Panc1 (cell line): ENCODE measurements around the gene ZNF19. TPM values are rescaled to one million over a fixed set of nuclear protein-coding genes. Genes with fewer than 3 reads are reported as not detected.

Experiments used
- ATAC-seq: fragments of 200-7000 bp; cut with Tn5 transposase; 2 replicates; pipeline ENCODE4 v1.9.1; 2020; ENCODE audit warnings: mild to moderate bottlenecking, moderate library complexity
- BruUV-seq: library from RNA; stranded (reverse); fragments of 400-500 nt; replicated peaks from 2 replicates; lab custom pipeline; 2021; lab: Mats Ljungman, UMichigan
- CTCF ChIA-PET: fragments of 300-600 bp; sonication (Branson Sonifier 250); formaldehyde crosslinking; loops from one replicate; lab custom pipeline; 2022; ENCODE audit warnings: antibody characterized with exemption; lab: Charles Lee
- POLR2A ChIA-PET: fragments of 300-600 bp; sonication (Branson Sonifier 250); formaldehyde crosslinking; loops from one replicate; lab custom pipeline; 2022; ENCODE audit warnings: antibody characterized with exemption; lab: Charles Lee
- DNase-seq: peaks from one replicate; pipeline ENCODE4 v3.0.0-alpha.2; 2010; ENCODE audit warnings: low read depth, low spot score
- H3K27ac ChIP-seq: 2 replicates; pipeline ENCODE4 v1.5.1; 2011; ENCODE audit warnings: mild to moderate bottlenecking, low read length, inconsistent platforms
- H3K27me3 ChIP-seq: fragments of 200-500 bp; sonication (Bioruptor generic); 2 replicates; pipeline ENCODE4 v1.6.0; 2014; ENCODE audit warnings: low read length, inconsistent platforms; ENCODE audit not compliant: control insufficient read depth, insufficient read depth
- H3K36me3 ChIP-seq: fragments of 200-500 bp; sonication (Bioruptor generic); 2 replicates; pipeline ENCODE4 v1.5.1; 2014; ENCODE audit warnings: inconsistent platforms, mild to moderate bottlenecking, low read length, moderate library complexity; ENCODE audit not compliant: control insufficient read depth, insufficient read depth
- H3K4me1 ChIP-seq: 2 replicates; pipeline ENCODE4 v1.5.1; 2011; ENCODE audit warnings: inconsistent platforms, mild to moderate bottlenecking, low read length, moderate library complexity; ENCODE audit not compliant: control insufficient read depth, insufficient read depth
- H3K4me3 ChIP-seq, 2 experiments: 2 replicates each; pipeline ENCODE4 v1.5.1; 2011 to 2012; ENCODE audit warnings: low read depth in 2 of 2, low read length in 2 of 2, mild to moderate bottlenecking in 2 of 2, inconsistent platforms in 1 of 2, moderate library complexity in 1 of 2
- H3K9me3 ChIP-seq: fragments of 200-500 bp; sonication (Bioruptor generic); 2 replicates; pipeline ENCODE4 v1.5.1; 2014; ENCODE audit warnings: low read depth, mild to moderate bottlenecking, inconsistent platforms, low read length, moderate library complexity; ENCODE audit not compliant: control insufficient read depth, insufficient read depth
- POLR2AphosphoS5 ChIP-seq: IDR thresholded peaks from 2 replicates; pipeline ENCODE4 v1.6.1; 2012; ENCODE audit warnings: mild to moderate bottlenecking, low read depth, low read length, moderate library complexity
- SIN3A ChIP-seq: IDR thresholded peaks from 2 replicates; pipeline ENCODE4 v1.6.1; 2012; ENCODE audit warnings: low read depth, mild to moderate bottlenecking, low read length, moderate library complexity, borderline replicate concordance; ENCODE audit not compliant: insufficient read depth
- TCF7L2 ChIP-seq: IDR thresholded peaks from 2 replicates; pipeline ENCODE4 v1.6.1; 2011; ENCODE audit warnings: mild to moderate bottlenecking, low read depth, low read length, inconsistent platforms
- in situ Hi-C: cut with HindIII; loops from 2 replicates; pipeline ENCODE4 v1.10.0; 2016; ENCODE audit warnings: low sequenced_read_pairs, low pct_unique_long_range_greater_than_20kb
- intact Hi-C: fragments of 100-400 bp; cut with micrococcal nuclease; formaldehyde crosslinking; loops from one replicate; pipeline ENCODE4 v1.10.0; 2022; ENCODE audit not compliant: unreplicated experiment
- total RNA-seq: library from RNA; stranded (reverse); gene quantifications from one replicate; pipeline ENCODE4 v1.2.1, GENCODE V29; 2021; ENCODE audit not compliant: unreplicated experiment
- TF ChIP-seq, protein P1 (sequence below), 2 experiments: IDR thresholded peaks; 2 replicates each; pipeline ENCODE4 v1.6.1; 2011 to 2012; ENCODE audit warnings: low read depth in 2 of 2, control low read depth in 1 of 2, low read length in 1 of 2, mild to moderate bottlenecking in 1 of 2, moderate library complexity in 1 of 2; ENCODE audit not compliant: insufficient read depth in 1 of 2
- TF ChIP-seq, protein P2 (sequence below): fragments of 450-650 bp; IDR thresholded peaks from 2 replicates; pipeline ENCODE4 v1.5.1; 2017; ENCODE audit warnings: mild to moderate bottlenecking

Gene ZNF19
- total RNA-seq, 1 experiment from 2014 or later: 2.5 TPM

DNA sequence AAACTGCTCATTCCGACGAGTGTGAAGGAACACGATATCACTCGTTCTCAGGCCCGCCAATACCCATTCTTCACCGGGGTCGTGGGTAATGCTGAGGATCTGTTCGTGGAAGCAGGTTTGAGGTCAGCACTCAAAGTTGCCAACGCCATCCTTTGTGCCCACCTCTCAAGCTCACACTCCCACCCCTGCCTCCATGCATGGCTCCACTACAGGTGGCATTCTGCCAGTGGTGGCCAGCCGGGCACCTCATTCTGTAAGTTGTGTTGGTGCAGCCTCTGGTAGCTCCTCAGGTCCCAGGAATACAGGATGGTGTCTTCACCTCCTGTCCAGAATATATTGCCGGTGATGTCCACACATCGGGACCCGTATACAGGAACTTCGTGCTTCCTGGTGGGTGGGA, 57.9 kb downstream of the ZNF19 start:
- intact Hi-C loops (no loop called here), in situ Hi-C loops (no loop called here)
- TF ChIP-seq POLR2AphosphoS5 (no peak), TCF7L2 (no peak), SIN3A (no peak)
- TF ChIP-seq, protein P1, sequence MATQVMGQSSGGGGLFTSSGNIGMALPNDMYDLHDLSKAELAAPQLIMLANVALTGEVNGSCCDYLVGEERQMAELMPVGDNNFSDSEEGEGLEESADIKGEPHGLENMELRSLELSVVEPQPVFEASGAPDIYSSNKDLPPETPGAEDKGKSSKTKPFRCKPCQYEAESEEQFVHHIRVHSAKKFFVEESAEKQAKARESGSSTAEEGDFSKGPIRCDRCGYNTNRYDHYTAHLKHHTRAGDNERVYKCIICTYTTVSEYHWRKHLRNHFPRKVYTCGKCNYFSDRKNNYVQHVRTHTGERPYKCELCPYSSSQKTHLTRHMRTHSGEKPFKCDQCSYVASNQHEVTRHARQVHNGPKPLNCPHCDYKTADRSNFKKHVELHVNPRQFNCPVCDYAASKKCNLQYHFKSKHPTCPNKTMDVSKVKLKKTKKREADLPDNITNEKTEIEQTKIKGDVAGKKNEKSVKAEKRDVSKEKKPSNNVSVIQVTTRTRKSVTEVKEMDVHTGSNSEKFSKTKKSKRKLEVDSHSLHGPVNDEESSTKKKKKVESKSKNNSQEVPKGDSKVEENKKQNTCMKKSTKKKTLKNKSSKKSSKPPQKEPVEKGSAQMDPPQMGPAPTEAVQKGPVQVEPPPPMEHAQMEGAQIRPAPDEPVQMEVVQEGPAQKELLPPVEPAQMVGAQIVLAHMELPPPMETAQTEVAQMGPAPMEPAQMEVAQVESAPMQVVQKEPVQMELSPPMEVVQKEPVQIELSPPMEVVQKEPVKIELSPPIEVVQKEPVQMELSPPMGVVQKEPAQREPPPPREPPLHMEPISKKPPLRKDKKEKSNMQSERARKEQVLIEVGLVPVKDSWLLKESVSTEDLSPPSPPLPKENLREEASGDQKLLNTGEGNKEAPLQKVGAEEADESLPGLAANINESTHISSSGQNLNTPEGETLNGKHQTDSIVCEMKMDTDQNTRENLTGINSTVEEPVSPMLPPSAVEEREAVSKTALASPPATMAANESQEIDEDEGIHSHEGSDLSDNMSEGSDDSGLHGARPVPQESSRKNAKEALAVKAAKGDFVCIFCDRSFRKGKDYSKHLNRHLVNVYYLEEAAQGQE (IDR thresholded peaks at IDR 0.05; ENCODE audit: insufficient read depth in 1 of 2, low read depth in 2 of 2, low read length in 1 of 2): no peak
- TF ChIP-seq, protein P2, sequence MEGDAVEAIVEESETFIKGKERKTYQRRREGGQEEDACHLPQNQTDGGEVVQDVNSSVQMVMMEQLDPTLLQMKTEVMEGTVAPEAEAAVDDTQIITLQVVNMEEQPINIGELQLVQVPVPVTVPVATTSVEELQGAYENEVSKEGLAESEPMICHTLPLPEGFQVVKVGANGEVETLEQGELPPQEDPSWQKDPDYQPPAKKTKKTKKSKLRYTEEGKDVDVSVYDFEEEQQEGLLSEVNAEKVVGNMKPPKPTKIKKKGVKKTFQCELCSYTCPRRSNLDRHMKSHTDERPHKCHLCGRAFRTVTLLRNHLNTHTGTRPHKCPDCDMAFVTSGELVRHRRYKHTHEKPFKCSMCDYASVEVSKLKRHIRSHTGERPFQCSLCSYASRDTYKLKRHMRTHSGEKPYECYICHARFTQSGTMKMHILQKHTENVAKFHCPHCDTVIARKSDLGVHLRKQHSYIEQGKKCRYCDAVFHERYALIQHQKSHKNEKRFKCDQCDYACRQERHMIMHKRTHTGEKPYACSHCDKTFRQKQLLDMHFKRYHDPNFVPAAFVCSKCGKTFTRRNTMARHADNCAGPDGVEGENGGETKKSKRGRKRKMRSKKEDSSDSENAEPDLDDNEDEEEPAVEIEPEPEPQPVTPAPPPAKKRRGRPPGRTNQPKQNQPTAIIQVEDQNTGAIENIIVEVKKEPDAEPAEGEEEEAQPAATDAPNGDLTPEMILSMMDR: no peak
- BruUV-seq: no TSS peak
- no peak overlapping the region for H3K4me3 ChIP-seq
- no peak overlapping the region for H3K27ac ChIP-seq
- DNase-seq: no peak
- no peaks in the 10 kb centered on the region for H3K9me3 ChIP-seq
- H3K4me1 ChIP-seq: peaks cover 4% of the 10 kb centered on the region; the same call in 1 of the 2 replicates
- H3K36me3 ChIP-seq: no peaks in the 10 kb centered on the region
- ChIA-PET POLR2A (no interaction called here), CTCF (no interaction called here)
- ATAC-seq: no peak
- no peaks in the 10 kb centered on the region for H3K27me3 ChIP-seq

DNA sequence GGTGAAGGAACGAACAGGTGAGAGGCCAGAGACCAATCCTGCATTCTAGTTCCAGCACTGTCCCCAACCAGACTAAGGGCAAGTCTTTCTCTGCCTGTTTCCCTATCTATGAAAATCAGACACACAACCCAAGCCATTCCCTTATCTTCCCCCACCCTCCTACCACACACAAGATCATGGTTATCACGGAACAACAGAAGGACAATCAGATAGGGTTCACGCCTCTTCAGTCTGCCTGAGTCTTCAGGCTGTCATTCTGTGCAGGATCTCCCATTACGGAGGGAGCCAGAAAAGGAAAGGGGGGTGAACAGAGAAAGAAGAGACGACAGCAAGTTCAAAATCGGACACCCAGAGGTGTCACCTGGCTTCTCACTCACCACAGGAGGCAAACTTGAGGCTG, 58.4 kb downstream of the ZNF19 start:
- Histone ChIP-seq H3K4me1 (peaks cover 4% of the 10 kb centered on the region; the same call in 1 of the 2 replicates), H3K27me3 (no peaks in the 10 kb centered on the region), H3K4me3 (no peak overlapping the region), H3K36me3 (no peaks in the 10 kb centered on the region), H3K27ac (no peak overlapping the region), H3K9me3 (no peaks in the 10 kb centered on the region)
- ChIA-PET CTCF (no interaction called here), POLR2A (no interaction called here)
- ATAC-seq (no peak), DNase-seq (no peak)
- TF ChIP-seq, protein P2: no peak
- no peak for TF ChIP-seq SIN3A
- TF ChIP-seq TCF7L2: no peak
- TF ChIP-seq, protein P1 (IDR thresholded peaks at IDR 0.05; ENCODE audit: insufficient read depth in 1 of 2, low read depth in 2 of 2, low read length in 1 of 2): no peak
- TF ChIP-seq POLR2AphosphoS5: no peak
- intact Hi-C loops: no loop called here
- BruUV-seq: no TSS peak
- in situ Hi-C loops: no loop called here
